Measurements from ENCODE around the gene RAB31. TPM values are rescaled to one million over a fixed set of nuclear protein-coding genes. Genes with fewer than 3 reads are reported as not detected.

The RAB31 gene
- total RNA-seq, 1 experiment from 2014 or later = 48.0 TPM

- no peak for DNase-seq (ENCODE audit: low spot score)
These were observed 154.6 kb downstream of the RAB31 start for GRCh38 chr18:9862686-9863085.

- DNase-seq (ENCODE audit: low spot score) = no peak
These were observed 155.2 kb downstream of the RAB31 start for GRCh38 chr18:9863282-9863681.

GRCh38 chr18:9865764-9866490, 157.8 kb downstream of the RAB31 start:
- no peak for DNase-seq (ENCODE audit: low spot score)

GRCh38 chr18:9866627-9867026, 158.5 kb downstream of the RAB31 start:
- no peak for DNase-seq (ENCODE audit: low spot score)

GRCh38 chr18:9867071-9867594, 159.0 kb downstream of the RAB31 start:
- no peak for DNase-seq (ENCODE audit: low spot score)

- peak; percentile 21 for DNase-seq (ENCODE audit: low spot score)
These were observed 161.0 kb downstream of the RAB31 start for GRCh38 chr18:9868857-9869714.

- DNase-seq (ENCODE audit: low spot score) = peak; percentile 85
These were observed 161.8 kb downstream of the RAB31 start for GRCh38 chr18:9869715-9870430.

- no peak for DNase-seq (ENCODE audit: low spot score)
These were observed 162.4 kb downstream of the RAB31 start for GRCh38 chr18:9870431-9871008.

GRCh38 chr18:9871244-9871746, 163.2 kb downstream of the RAB31 start:
- no peak for DNase-seq (ENCODE audit: low spot score)

GRCh38 chr18:9872823-9873222, 164.7 kb downstream of the RAB31 start:
- no peak for DNase-seq (ENCODE audit: low spot score)

- DNase-seq (ENCODE audit: low spot score) = no peak
These were observed 166.6 kb downstream of the RAB31 start for GRCh38 chr18:9874728-9875127.

GRCh38 chr18:9876212-9876866, 168.2 kb downstream of the RAB31 start:
- DNase-seq (ENCODE audit: low spot score) = no peak

- peak; percentile 87 for DNase-seq (ENCODE audit: low spot score)
These were observed 169.0 kb downstream of the RAB31 start for GRCh38 chr18:9876867-9877654.

- DNase-seq (ENCODE audit: low spot score) = no peak
These were observed 169.5 kb downstream of the RAB31 start for GRCh38 chr18:9877655-9878014.

GRCh38 chr18:9878095-9878494, 170.0 kb downstream of the RAB31 start:
- no peak for DNase-seq (ENCODE audit: low spot score)

GRCh38 chr18:9878783-9879242, 170.7 kb downstream of the RAB31 start:
- no peak for DNase-seq (ENCODE audit: low spot score)

- DNase-seq (ENCODE audit: low spot score) = no peak
These were observed 176.0 kb downstream of the RAB31 start for GRCh38 chr18:9884090-9884489.

- no peak for DNase-seq (ENCODE audit: low spot score)
These were observed 176.5 kb downstream of the RAB31 start for GRCh38 chr18:9884532-9885140.

GRCh38 chr18:9885170-9886004, 177.3 kb downstream of the RAB31 start, which contains the start of gene TXNDC2:
Gene TXNDC2, plus strand, starts transcription at chr18:9885973. Its CDS starts 708 bp downstream, at chr18:9886681.
- DNase-seq (ENCODE audit: low spot score) = no peak

All from H4 (cell line).